ENCODE data around the gene ZMYND8. TPM values are rescaled to one million over a fixed set of nuclear protein-coding genes. Genes with fewer than 3 reads are reported as not detected.

The ZMYND8 gene
- total RNA-seq, 1 experiment from 2014 or later, result 107 TPM

GRCh38 chr20:47161411-47161810, 195.1 kb downstream of the ZMYND8 start:
- intact Hi-C loops (cut with micrococcal nuclease; ENCODE audit: unreplicated experiment), result no loop called here
- Histone ChIP-seq H3F3A (ENCODE audit: insufficient read depth, low read depth) (no peaks in the 10 kb centered on the region), H3K4me2 (no peak overlapping the region), H3K27me3 (ENCODE audit: insufficient read depth, low read depth) (no peaks in the 10 kb centered on the region), H3K79me2 (ENCODE audit: low read depth) (no peaks in the 10 kb centered on the region), H3K27ac (no peak overlapping the region), H3K9me3 (ENCODE audit: insufficient read depth, low read depth) (no peaks in the 10 kb centered on the region), H3K9me2 (ENCODE audit: insufficient read depth) (no peaks in the 10 kb centered on the region), H2AFZ (no peak overlapping the region), H4K20me1 (ENCODE audit: insufficient read depth) (no peaks in the 10 kb centered on the region), H3K4me1 (replicated peaks; ENCODE audit: insufficient read depth) (no peaks in the 10 kb centered on the region), H3K36me3 (ENCODE audit: low read depth) (no peaks in the 10 kb centered on the region), H3K4me3 (no peak overlapping the region)
- BruUV-seq (replicated peaks), result no TSS peak
- POLR2A ChIA-PET (ENCODE audit: unreplicated experiment), result no interaction called here
- CTCF ChIA-PET, result no interaction called here
- DNase-seq, result no peak
- TF ChIP-seq, protein P1, sequence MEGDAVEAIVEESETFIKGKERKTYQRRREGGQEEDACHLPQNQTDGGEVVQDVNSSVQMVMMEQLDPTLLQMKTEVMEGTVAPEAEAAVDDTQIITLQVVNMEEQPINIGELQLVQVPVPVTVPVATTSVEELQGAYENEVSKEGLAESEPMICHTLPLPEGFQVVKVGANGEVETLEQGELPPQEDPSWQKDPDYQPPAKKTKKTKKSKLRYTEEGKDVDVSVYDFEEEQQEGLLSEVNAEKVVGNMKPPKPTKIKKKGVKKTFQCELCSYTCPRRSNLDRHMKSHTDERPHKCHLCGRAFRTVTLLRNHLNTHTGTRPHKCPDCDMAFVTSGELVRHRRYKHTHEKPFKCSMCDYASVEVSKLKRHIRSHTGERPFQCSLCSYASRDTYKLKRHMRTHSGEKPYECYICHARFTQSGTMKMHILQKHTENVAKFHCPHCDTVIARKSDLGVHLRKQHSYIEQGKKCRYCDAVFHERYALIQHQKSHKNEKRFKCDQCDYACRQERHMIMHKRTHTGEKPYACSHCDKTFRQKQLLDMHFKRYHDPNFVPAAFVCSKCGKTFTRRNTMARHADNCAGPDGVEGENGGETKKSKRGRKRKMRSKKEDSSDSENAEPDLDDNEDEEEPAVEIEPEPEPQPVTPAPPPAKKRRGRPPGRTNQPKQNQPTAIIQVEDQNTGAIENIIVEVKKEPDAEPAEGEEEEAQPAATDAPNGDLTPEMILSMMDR (conservative IDR thresholded peaks at IDR 0.05), result no peak
- no peak for TF ChIP-seq EZH2 (IDR thresholded peaks at IDR 0.05; ENCODE audit: low read depth)

- Histone ChIP-seq H3K9me3 (ENCODE audit: insufficient read depth, low read depth) (no peaks in the 10 kb centered on the region), H3K4me1 (replicated peaks; ENCODE audit: insufficient read depth) (no peaks in the 10 kb centered on the region), H3K36me3 (ENCODE audit: low read depth) (no peaks in the 10 kb centered on the region), H3K9me2 (ENCODE audit: insufficient read depth) (no peaks in the 10 kb centered on the region), H3K4me2 (no peak overlapping the region), H3K4me3 (no peak overlapping the region), H2AFZ (no peak overlapping the region), H3K27ac (no peak overlapping the region), H3K79me2 (ENCODE audit: low read depth) (no peaks in the 10 kb centered on the region), H3F3A (ENCODE audit: insufficient read depth, low read depth) (no peaks in the 10 kb centered on the region), H3K27me3 (ENCODE audit: insufficient read depth, low read depth) (no peaks in the 10 kb centered on the region), H4K20me1 (ENCODE audit: insufficient read depth) (no peaks in the 10 kb centered on the region)
- DNase-seq, result no peak
- CTCF ChIA-PET, result no interaction called here
- BruUV-seq (replicated peaks), result no TSS peak
- POLR2A ChIA-PET (ENCODE audit: unreplicated experiment), result no interaction called here
- no peak for TF ChIP-seq EZH2 (IDR thresholded peaks at IDR 0.05; ENCODE audit: low read depth)
- TF ChIP-seq, protein P1 (conservative IDR thresholded peaks at IDR 0.05), result no peak
- intact Hi-C loops (cut with micrococcal nuclease; ENCODE audit: unreplicated experiment), result no loop called here
Observed at GRCh38 chr20:47160992-47161391, 195.5 kb downstream of the ZMYND8 start.

DNA sequence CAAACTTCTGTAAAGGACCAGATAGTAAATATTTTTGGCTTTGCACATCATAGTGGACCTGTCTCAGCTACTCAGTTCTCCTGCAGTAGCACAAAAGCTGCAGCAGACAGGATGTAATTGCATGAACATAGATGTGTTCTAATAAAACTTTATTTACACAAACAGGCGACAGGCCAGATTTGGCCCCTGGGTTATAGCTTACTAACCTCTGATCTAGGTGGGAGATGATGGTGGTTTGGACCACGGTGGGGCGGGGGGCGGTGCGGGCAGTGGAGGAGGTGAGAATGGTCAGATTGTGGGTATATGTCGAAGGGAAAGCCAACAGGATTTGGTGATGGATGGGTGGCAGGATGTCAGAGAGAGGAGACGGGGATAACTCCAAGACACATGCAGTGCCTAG, 196.3 kb downstream of the ZMYND8 start:
- H2AFZ ChIP-seq, result no peak overlapping the region
- no peaks in the 10 kb centered on the region for H3K4me1 ChIP-seq (replicated peaks; ENCODE audit: insufficient read depth)
- BruUV-seq (replicated peaks), result no TSS peak
- H3K9me2 ChIP-seq (ENCODE audit: insufficient read depth), result no peaks in the 10 kb centered on the region
- H4K20me1 ChIP-seq (ENCODE audit: insufficient read depth), result no peaks in the 10 kb centered on the region
- H3K4me2 ChIP-seq, result no peak overlapping the region
- no peaks in the 10 kb centered on the region for H3K9me3 ChIP-seq (ENCODE audit: insufficient read depth, low read depth)
- H3K27me3 ChIP-seq (ENCODE audit: insufficient read depth, low read depth), result no peaks in the 10 kb centered on the region
- intact Hi-C loops (cut with micrococcal nuclease; ENCODE audit: unreplicated experiment), result no loop called here
- TF ChIP-seq, protein P1 (conservative IDR thresholded peaks at IDR 0.05), result no peak
- TF ChIP-seq EZH2 (IDR thresholded peaks at IDR 0.05; ENCODE audit: low read depth), result no peak
- H3K79me2 ChIP-seq (ENCODE audit: low read depth), result no peaks in the 10 kb centered on the region
- DNase-seq, result no peak
- no peak overlapping the region for H3K27ac ChIP-seq
- no peaks in the 10 kb centered on the region for H3F3A ChIP-seq (ENCODE audit: insufficient read depth, low read depth)
- CTCF ChIA-PET, result no interaction called here
- H3K4me3 ChIP-seq, result no peak overlapping the region
- no peaks in the 10 kb centered on the region for H3K36me3 ChIP-seq (ENCODE audit: low read depth)
- POLR2A ChIA-PET (ENCODE audit: unreplicated experiment), result no interaction called here

Small RNAs within 50 kb of the gene (microRNA-seq; reads per million reads assigned to microRNA genes)
- not detected for gene MIR3616 (ENCODE audit: borderline number of aligned reads, borderline replicate concordance)

Other genes starting within 250 kb of the ZMYND8 start
- gene NCOA3, start 145.2 kb upstream of the ZMYND8 start, total RNA-seq (2021), result 40.3 and 78.0 TPM in 2 replicates